ENCODE measurements around the gene SPG7. TPM values are rescaled to one million over a fixed set of nuclear protein-coding genes. Genes with fewer than 3 reads are reported as not detected.

SPG7 gene
- total RNA-seq, 1 donor from 2014 or later, result 184 TPM

GRCh38 chr16:89482150-89482816 is 25.9 kb upstream of the SPG7 start:
- Mint-ChIP-seq H3K9me3 (ENCODE audit: low read depth) (no peaks in the 10 kb centered on the region), H3K4me1 (ENCODE audit: low read depth) (peaks cover 65% of the 10 kb centered on the region), H3K27ac (peak overlapping the region; percentile 62), H3K36me3 (ENCODE audit: insufficient read depth) (peaks cover 5% of the 10 kb centered on the region), H3K27me3 (no peaks in the 10 kb centered on the region), H3K4me3 (ENCODE audit: low read depth) (no peak overlapping the region)
- DNase-seq (ENCODE audit: low spot score, unreplicated experiment), result no peak
- TF ChIP-seq CTCF (IDR thresholded peaks at IDR 0.05; ENCODE audit: unreplicated experiment), result no peak

- H3K4me1 Mint-ChIP-seq (ENCODE audit: low read depth), result peaks cover 66% of the 10 kb centered on the region
- H3K36me3 Mint-ChIP-seq (ENCODE audit: insufficient read depth), result peaks cover 5% of the 10 kb centered on the region
- peak overlapping the region; percentile 62 for H3K27ac Mint-ChIP-seq
- no peaks in the 10 kb centered on the region for H3K27me3 Mint-ChIP-seq
- TF ChIP-seq CTCF (IDR thresholded peaks at IDR 0.05; ENCODE audit: unreplicated experiment), result no peak
- no peak overlapping the region for H3K4me3 Mint-ChIP-seq (ENCODE audit: low read depth)
- no peaks in the 10 kb centered on the region for H3K9me3 Mint-ChIP-seq (ENCODE audit: low read depth)
- DNase-seq (ENCODE audit: low spot score, unreplicated experiment), result no peak
Observed at GRCh38 chr16:89482817-89483205, 25.4 kb upstream of the SPG7 start.

DNA sequence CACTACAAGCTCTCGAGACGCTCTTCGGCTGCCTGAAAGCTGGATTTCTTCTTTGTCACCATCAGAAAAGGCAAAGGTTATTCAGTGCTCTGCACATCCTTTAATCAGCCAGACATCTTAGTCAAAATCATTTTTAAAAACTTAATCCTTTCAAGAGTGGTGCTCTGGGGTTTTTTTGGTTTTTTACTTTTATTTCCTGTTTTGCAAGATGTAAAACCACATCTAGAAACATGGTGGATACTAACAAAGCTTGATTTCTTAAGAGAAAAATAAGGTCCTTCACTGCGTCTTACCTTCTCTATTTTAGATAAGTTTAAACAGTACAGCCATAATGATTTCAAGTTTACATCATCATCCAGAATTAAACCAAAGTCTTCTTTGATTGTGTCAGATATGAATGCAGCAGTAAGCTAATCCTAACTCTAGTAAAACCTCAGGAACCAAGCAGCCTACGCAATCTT is 24.1 kb upstream of the SPG7 start:
- Mint-ChIP-seq H3K4me1 (ENCODE audit: low read depth) (peaks cover 69% of the 10 kb centered on the region), H3K27ac (peak overlapping the region; percentile 92), H3K9me3 (ENCODE audit: low read depth) (no peaks in the 10 kb centered on the region), H3K27me3 (no peaks in the 10 kb centered on the region), H3K36me3 (ENCODE audit: insufficient read depth) (peaks cover 5% of the 10 kb centered on the region), H3K4me3 (ENCODE audit: low read depth) (no peak overlapping the region)
- no peak for TF ChIP-seq CTCF (IDR thresholded peaks at IDR 0.05; ENCODE audit: unreplicated experiment)
- no peak for DNase-seq (ENCODE audit: low spot score, unreplicated experiment)

- H3K4me1 Mint-ChIP-seq (ENCODE audit: low read depth), result peaks cover 66% of the 10 kb centered on the region
- TF ChIP-seq CTCF (IDR thresholded peaks at IDR 0.05; ENCODE audit: unreplicated experiment), result no peak
- H3K36me3 Mint-ChIP-seq (ENCODE audit: insufficient read depth), result peaks cover 5% of the 10 kb centered on the region
- DNase-seq (ENCODE audit: low spot score, unreplicated experiment), result no peak
- H3K27me3 Mint-ChIP-seq, result no peaks in the 10 kb centered on the region
- H3K4me3 Mint-ChIP-seq (ENCODE audit: low read depth), result peak overlapping the region; percentile 9
- H3K9me3 Mint-ChIP-seq (ENCODE audit: low read depth), result no peaks in the 10 kb centered on the region
- peak overlapping the region; percentile 92 for H3K27ac Mint-ChIP-seq
Observed at GRCh38 chr16:89484923-89485679, 23.1 kb upstream of the SPG7 start.

DNA sequence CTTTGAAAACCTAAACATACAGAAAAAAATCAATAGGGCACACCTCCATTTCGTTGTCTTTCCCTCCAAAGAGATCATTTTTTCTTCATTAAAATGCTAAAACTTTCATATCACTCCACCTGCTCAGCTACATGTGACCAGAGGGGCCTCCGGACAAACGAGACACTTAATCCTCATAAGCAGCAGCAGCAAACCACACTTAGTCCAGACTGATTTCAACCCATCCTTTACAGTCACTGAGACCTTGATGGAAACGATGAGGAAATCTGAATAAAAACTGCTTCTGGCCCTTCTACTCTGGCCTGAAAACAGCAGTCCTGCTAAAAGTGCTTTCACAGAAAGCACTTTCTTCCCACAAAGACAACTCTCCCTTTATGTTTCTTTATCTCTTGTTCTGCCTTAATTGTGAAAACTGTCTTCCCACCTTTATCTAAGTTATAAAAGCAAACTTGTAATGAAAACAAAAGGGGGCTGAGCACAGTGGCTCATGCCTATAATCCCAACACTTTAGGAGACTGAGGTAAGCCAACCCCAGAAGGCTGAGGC is 22.4 kb upstream of the SPG7 start:
- Mint-ChIP-seq H3K4me1 (ENCODE audit: low read depth) (peaks cover 65% of the 10 kb centered on the region), H3K9me3 (ENCODE audit: low read depth) (no peaks in the 10 kb centered on the region), H3K27me3 (no peaks in the 10 kb centered on the region), H3K27ac (peak overlapping the region; percentile 72), H3K4me3 (ENCODE audit: low read depth) (peak overlapping the region; percentile 39), H3K36me3 (ENCODE audit: insufficient read depth) (peaks cover 5% of the 10 kb centered on the region)
- DNase-seq (ENCODE audit: low spot score, unreplicated experiment), result no peak
- TF ChIP-seq CTCF (IDR thresholded peaks at IDR 0.05; ENCODE audit: unreplicated experiment), result no peak
